Superior temporal gyrus (tissue), 1 donor: ENCODE data around the gene LIPK.
"Not testable (repeated sequence)": the region's sequence is repeated elsewhere in the genome, so short reads cannot be mapped to it uniquely, and the experiment has no call there.

Experiments
- DNase-seq: peaks from one replicate; pipeline ENCODE4 v3.0.0-alpha.2; 2016; ENCODE audit errors: extremely low spot score

Gene LIPK

GRCh38 chr10:88705958-88706357 is at the start of gene LIPK:
TSS of gene LIPK (plus strand) at chr10:88706249. CDS start at chr10:88724544, 18,295 bp downstream.
- DNase-seq: no peak

GRCh38 chr10:88657901-88658300 is 48.1 kb upstream of the LIPK start:
- no peak for DNase-seq

GRCh38 chr10:88659725-88660597 is 46.1 kb upstream of the LIPK start:
- peak; percentile 16 for DNase-seq

- DNase-seq: peak; percentile 28
Observed at GRCh38 chr10:88660598-88660884, 45.5 kb upstream of the LIPK start.

- no peak for DNase-seq
Observed at GRCh38 chr10:88661018-88661417, 45.0 kb upstream of the LIPK start.

- DNase-seq: no peak
Observed at GRCh38 chr10:88661577-88661976, 44.5 kb upstream of the LIPK start.

GRCh38 chr10:88663153-88663552 is 42.9 kb upstream of the LIPK start:
- not testable (repeated sequence) for DNase-seq

- DNase-seq: no peak
Observed at GRCh38 chr10:88664142-88664541, 41.9 kb upstream of the LIPK start, which contains the start of gene LIPF. TSS of gene LIPF (plus strand) at chr10:88664442. CDS start at chr10:88667298, 2,856 bp downstream.

GRCh38 chr10:88668465-88668864 is 37.6 kb upstream of the LIPK start:
- DNase-seq: no peak

GRCh38 chr10:88670497-88670896 is 35.6 kb upstream of the LIPK start:
- DNase-seq: no peak

GRCh38 chr10:88672041-88672440 is 34.0 kb upstream of the LIPK start:
- no peak for DNase-seq

GRCh38 chr10:88676283-88677060 is 29.6 kb upstream of the LIPK start:
- DNase-seq: no peak

GRCh38 chr10:88680958-88681357 is 25.1 kb upstream of the LIPK start:
- no peak for DNase-seq

- DNase-seq: no peak
Observed at GRCh38 chr10:88682491-88682890, 23.6 kb upstream of the LIPK start.

- peak; percentile 42 for DNase-seq
Observed at GRCh38 chr10:88687853-88688467, 18.1 kb upstream of the LIPK start.

- no peak for DNase-seq
Observed at GRCh38 chr10:88689366-88689765, 16.7 kb upstream of the LIPK start.

GRCh38 chr10:88693392-88694020 is 12.5 kb upstream of the LIPK start:
- no peak for DNase-seq

GRCh38 chr10:88702848-88703597 is 3.0 kb upstream of the LIPK start:
- DNase-seq: no peak

- DNase-seq: no peak
Observed at GRCh38 chr10:88707429-88708155, 1.5 kb downstream of the LIPK start.

GRCh38 chr10:88709361-88709760 is 3.3 kb downstream of the LIPK start:
- not testable (repeated sequence) for DNase-seq

- no peak for DNase-seq
Observed at GRCh38 chr10:88715517-88715916, 9.5 kb downstream of the LIPK start.
